BLaER1 (cell line): ENCODE data around the gene NR2F1-AS1.
A peak's percentile ranks its signal among the peaks of the same experiment; 100 is the strongest.
"Not testable (repeated sequence)": the region's sequence is repeated elsewhere in the genome, so short reads cannot be mapped to it uniquely, and the experiment has no call there.

Experiments used
- H3K27ac ChIP-seq: shearing (Covaris generic); formaldehyde crosslinking; 2 replicates; pipeline ENCODE4 v1.8.1; 2022
- H3K27me3 ChIP-seq: shearing (Covaris generic); formaldehyde crosslinking; 2 replicates; pipeline ENCODE4 v1.8.1; 2022
- H3K36me3 ChIP-seq: shearing (Covaris generic); formaldehyde crosslinking; 2 replicates; pipeline ENCODE4 v1.8.1; 2022
- H3K4me1 ChIP-seq: shearing (Covaris generic); formaldehyde crosslinking; 2 replicates; pipeline ENCODE4 v1.8.1; 2022
- H3K4me2 ChIP-seq: shearing (Covaris generic); formaldehyde crosslinking; 2 replicates; pipeline ENCODE4 v1.8.1; 2022
- H3K4me3 ChIP-seq: shearing (Covaris generic); formaldehyde crosslinking; 2 replicates; pipeline ENCODE4 v1.8.1; 2022
- H3K9ac ChIP-seq: shearing (Covaris generic); formaldehyde crosslinking; 2 replicates; pipeline ENCODE4 v1.8.1; 2022
- H3K9me3 ChIP-seq: shearing (Covaris generic); formaldehyde crosslinking; 2 replicates; pipeline ENCODE4 v1.8.1; 2022
- H4K20me1 ChIP-seq: shearing (Covaris generic); formaldehyde crosslinking; 2 replicates; pipeline ENCODE4 v1.8.1; 2022
- Cebpa-rat ChIP-seq: shearing (Covaris generic); IDR thresholded peaks from 2 replicates; pipeline ENCODE4 v1.8.1; 2022

NR2F1-AS1 gene

DNA sequence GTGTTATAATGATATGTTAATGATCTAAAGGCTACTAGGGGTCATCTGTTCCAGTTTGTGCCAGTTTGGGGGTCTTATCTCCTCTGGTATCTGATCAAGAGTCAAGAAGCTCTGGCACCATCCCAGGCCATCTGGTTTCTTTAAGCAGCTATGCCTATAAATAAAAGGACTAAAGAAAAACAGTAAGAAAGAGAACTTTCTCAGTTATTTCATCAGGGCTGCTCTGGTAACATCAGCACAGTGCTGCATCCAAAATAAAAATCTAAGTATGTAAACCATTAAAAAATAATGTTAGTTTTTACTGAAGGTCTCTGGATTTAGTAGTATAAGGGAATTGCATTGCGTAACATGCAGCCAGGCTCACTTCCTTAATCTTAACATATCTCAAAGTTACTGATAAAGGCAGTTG, 185.0 kb downstream of the NR2F1-AS1 start:
- H3K9me3 ChIP-seq, result peaks cover 11% of the 10 kb centered on the region
- peak; percentile 47; the same call in 1 of the 2 replicates for TF ChIP-seq Cebpa-rat
- no peaks in the 10 kb centered on the region for H4K20me1 ChIP-seq
- H3K4me3 ChIP-seq, result no peak overlapping the region
- no peak overlapping the region for H3K9ac ChIP-seq
- no peak overlapping the region for H3K27ac ChIP-seq
- no peaks in the 10 kb centered on the region for H3K36me3 ChIP-seq
- H3K4me2 ChIP-seq, result no peak overlapping the region
- no peaks in the 10 kb centered on the region for H3K27me3 ChIP-seq
- no peaks in the 10 kb centered on the region for H3K4me1 ChIP-seq

DNA sequence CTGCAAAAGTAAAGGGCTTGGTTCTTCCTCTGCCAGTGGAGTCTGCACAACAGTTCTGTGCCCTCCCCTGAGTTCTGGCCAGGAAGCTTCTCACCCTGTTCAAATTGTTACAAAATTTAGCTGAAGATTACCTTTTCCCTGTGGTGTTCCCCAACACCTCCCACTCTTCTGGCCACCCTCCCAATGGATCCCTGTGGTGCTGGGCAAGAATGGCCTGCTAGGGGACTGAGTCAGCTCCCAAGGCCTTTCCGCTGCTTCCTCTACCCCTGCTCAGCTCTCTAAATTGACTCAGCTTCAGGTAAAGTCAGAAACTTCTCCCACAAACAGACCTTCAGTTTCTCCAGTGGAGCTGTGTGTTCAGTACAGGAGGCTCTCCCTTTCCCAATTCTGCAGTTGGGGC, 186.0 kb downstream of the NR2F1-AS1 start:
- Histone ChIP-seq H3K27ac (no peak overlapping the region), H3K27me3 (no peaks in the 10 kb centered on the region), H3K4me1 (no peaks in the 10 kb centered on the region), H3K9me3 (peaks cover 11% of the 10 kb centered on the region), H3K4me2 (no peak overlapping the region), H3K36me3 (no peaks in the 10 kb centered on the region), H4K20me1 (no peaks in the 10 kb centered on the region), H3K9ac (no peak overlapping the region), H3K4me3 (no peak overlapping the region)
- TF ChIP-seq Cebpa-rat, result no peak

DNA sequence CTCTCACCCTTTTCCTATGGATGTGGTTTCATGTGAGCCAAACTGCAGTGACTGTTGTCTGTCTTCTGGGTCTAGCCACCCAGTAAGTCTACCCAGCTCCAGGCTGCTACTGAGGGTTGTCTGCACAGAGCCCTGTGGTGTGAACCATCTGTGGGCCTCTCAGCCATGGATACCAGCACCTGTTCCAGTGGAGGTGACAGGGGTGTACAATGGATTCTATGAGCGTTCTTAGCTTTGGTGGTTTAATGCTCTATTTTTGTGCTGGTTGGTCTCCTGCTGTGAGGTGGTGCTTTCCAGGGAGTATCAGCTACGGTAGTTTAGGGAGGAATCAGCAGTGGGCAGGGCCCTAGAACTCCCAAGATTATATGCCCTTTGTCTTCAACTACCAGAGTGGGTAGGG, 186.7 kb downstream of the NR2F1-AS1 start:
- Histone ChIP-seq H3K9ac (no peak overlapping the region), H3K4me2 (no peak overlapping the region), H3K9me3 (peaks cover 11% of the 10 kb centered on the region), H3K36me3 (no peaks in the 10 kb centered on the region), H4K20me1 (no peaks in the 10 kb centered on the region), H3K4me3 (no peak overlapping the region), H3K4me1 (no peaks in the 10 kb centered on the region), H3K27me3 (no peaks in the 10 kb centered on the region), H3K27ac (no peak overlapping the region)
- no peak for TF ChIP-seq Cebpa-rat

DNA sequence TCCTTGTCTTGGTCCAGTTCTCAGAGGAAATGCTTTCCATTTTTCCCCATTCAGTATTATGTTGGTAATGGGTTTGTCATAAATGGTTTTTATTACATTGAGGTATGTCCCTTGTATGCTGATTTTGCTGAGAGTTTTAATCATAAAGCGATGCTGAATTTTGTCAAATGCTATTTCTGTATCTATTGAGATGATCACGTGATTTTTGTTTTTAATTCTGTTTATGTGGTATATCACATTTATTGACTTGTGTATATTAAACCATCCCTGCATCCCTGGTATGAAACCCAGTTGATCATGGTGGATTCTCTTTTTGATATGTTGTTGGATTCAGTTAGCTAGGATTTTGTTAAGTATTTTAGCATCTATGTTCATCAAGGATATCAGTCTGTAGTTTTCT, 189.8 kb downstream of the NR2F1-AS1 start:
- not testable (repeated sequence) for H3K9ac ChIP-seq, H4K20me1 ChIP-seq, H3K4me2 ChIP-seq, H3K4me3 ChIP-seq, H3K27me3 ChIP-seq, H3K27ac ChIP-seq, H3K36me3 ChIP-seq, H3K9me3 ChIP-seq, H3K4me1 ChIP-seq

DNA sequence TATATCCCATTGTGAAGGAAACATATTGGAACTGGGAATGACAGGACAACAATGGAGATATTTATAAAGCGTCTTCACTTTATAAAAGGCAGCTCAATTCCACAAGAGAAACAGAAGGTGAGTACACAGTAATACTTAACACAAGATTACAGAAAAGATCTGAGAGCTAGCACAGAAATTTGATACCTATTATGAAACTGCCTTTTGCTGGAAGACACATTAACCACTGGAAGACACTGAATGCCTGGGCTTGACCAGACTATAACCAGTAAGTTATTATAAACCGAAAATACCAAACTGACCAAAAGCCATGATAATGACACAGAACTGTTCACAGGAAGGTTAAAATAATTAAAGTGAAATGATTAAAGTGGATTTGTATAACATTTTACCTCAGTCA, 195.4 kb downstream of the NR2F1-AS1 start:
- no peaks in the 10 kb centered on the region for H3K9me3 ChIP-seq
- H3K9ac ChIP-seq, result no peak overlapping the region
- H3K4me1 ChIP-seq, result peaks cover 16% of the 10 kb centered on the region
- H3K4me3 ChIP-seq, result no peak overlapping the region
- no peaks in the 10 kb centered on the region for H3K27me3 ChIP-seq
- TF ChIP-seq Cebpa-rat, result no peak
- no peak overlapping the region for H3K4me2 ChIP-seq
- H3K36me3 ChIP-seq, result no peaks in the 10 kb centered on the region
- H3K27ac ChIP-seq, result no peak overlapping the region
- no peaks in the 10 kb centered on the region for H4K20me1 ChIP-seq

DNA sequence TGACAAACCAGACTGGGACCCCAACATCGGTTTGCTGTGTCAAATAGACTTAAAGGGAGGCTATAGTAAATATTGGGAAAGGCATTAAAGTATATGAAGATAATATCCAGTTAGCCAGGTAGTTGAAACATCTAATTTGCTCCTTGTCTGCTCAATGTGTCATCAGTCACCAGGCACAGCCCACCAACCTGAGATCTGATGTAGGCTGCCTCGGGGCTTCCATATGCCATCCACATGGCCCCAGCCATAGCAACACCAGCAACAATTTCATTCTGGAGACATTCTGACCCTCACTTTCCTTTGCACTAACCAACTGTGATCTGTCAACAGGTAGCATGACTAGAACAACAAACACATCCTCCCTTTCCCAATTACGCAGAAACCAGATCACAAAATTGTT, 196.0 kb downstream of the NR2F1-AS1 start:
- Histone ChIP-seq H3K4me3 (no peak overlapping the region), H3K4me2 (no peak overlapping the region), H3K9me3 (no peaks in the 10 kb centered on the region), H3K9ac (no peak overlapping the region), H4K20me1 (no peaks in the 10 kb centered on the region), H3K27me3 (no peaks in the 10 kb centered on the region), H3K4me1 (peaks cover 16% of the 10 kb centered on the region), H3K36me3 (no peaks in the 10 kb centered on the region), H3K27ac (no peak overlapping the region)
- no peak for TF ChIP-seq Cebpa-rat

DNA sequence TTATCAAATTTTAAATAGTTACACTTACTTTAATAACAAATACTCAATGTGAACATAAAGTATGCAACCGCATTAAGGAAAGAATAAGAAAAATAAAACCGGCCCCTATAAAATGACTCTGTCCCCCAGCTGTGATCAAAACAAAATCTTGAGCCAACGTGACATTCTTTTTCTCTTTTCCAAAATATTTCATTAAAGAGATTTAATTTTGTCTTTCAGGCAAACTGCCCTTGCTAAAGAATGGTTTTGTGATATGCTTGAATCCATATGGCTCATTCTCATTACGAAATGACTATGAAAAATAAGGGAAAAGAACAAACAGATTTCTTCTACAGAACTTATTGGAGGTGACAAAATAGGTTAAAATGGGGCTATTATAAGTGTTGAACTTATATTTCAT, 197.0 kb downstream of the NR2F1-AS1 start:
- no peaks in the 10 kb centered on the region for H3K27me3 ChIP-seq
- H4K20me1 ChIP-seq, result no peaks in the 10 kb centered on the region
- H3K9me3 ChIP-seq, result no peaks in the 10 kb centered on the region
- no peak for TF ChIP-seq Cebpa-rat
- no peak overlapping the region for H3K27ac ChIP-seq
- H3K4me3 ChIP-seq, result no peak overlapping the region
- H3K9ac ChIP-seq, result no peak overlapping the region
- H3K4me2 ChIP-seq, result no peak overlapping the region
- H3K4me1 ChIP-seq, result peaks cover 16% of the 10 kb centered on the region
- H3K36me3 ChIP-seq, result no peaks in the 10 kb centered on the region

DNA sequence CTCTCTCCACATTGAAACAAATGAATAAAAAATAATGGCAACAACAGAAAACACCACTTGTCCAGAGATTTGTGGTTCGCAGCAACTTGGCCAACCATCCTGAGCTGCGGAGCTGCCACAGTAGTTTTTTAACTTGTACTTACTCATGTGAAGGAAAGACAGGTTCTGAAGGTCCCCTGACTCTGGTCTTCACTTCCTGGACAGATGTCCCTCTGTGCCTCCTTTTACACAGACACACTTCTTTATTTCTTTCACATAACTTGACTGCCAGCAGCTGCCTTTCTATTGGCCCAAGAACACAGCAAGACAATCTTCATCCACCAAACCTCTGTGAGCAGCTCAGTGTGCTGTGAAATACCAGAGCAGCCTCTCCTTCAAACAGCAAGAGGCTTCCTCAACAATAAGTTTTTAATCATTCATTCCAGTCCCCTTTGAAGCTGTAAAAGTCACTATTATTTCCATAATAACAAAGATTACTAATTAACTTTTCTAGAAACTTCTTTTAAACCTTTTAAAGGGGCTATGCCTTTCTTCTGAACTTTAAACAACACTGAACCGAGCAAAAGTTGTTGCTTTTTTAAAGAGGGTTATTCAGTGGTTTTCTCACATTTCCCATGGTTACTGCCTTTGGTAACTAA, 198.7 kb downstream of the NR2F1-AS1 start:
- H3K4me1 ChIP-seq, result peaks cover 16% of the 10 kb centered on the region
- no peaks in the 10 kb centered on the region for H4K20me1 ChIP-seq
- no peaks in the 10 kb centered on the region for H3K36me3 ChIP-seq
- peak overlapping the region; percentile 17; the same call in 1 of the 2 replicates for H3K4me2 ChIP-seq
- no peak overlapping the region for H3K9ac ChIP-seq
- no peaks in the 10 kb centered on the region for H3K27me3 ChIP-seq
- no peak overlapping the region for H3K4me3 ChIP-seq
- TF ChIP-seq Cebpa-rat, result no peak
- no peak overlapping the region for H3K27ac ChIP-seq
- H3K9me3 ChIP-seq, result no peaks in the 10 kb centered on the region

DNA sequence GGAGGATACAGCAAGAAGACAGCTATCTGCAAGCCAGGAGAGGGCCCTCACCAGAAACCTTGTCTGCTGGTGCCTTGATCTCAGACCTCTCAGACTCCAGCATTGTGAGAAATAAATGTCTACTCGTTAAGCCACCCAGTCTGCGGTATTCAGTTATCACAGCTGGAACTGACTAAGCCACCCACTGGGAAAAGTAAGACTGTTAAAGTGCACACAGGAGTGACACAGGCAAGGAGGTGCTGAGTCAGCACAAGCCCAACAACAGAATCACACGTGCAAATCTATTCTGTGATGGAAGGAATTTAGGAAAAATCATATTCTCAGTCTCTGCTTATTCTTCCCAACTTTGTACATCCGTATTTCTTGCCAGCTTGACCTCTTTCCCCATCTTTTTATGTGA, 200.0 kb downstream of the NR2F1-AS1 start:
- no peak overlapping the region for H3K9ac ChIP-seq
- no peaks in the 10 kb centered on the region for H3K9me3 ChIP-seq
- H3K36me3 ChIP-seq, result no peaks in the 10 kb centered on the region
- no peak overlapping the region for H3K4me3 ChIP-seq
- H3K4me1 ChIP-seq, result peaks cover 16% of the 10 kb centered on the region
- no peak overlapping the region for H3K4me2 ChIP-seq
- H4K20me1 ChIP-seq, result no peaks in the 10 kb centered on the region
- no peak for TF ChIP-seq Cebpa-rat
- no peak overlapping the region for H3K27ac ChIP-seq
- no peaks in the 10 kb centered on the region for H3K27me3 ChIP-seq

DNA sequence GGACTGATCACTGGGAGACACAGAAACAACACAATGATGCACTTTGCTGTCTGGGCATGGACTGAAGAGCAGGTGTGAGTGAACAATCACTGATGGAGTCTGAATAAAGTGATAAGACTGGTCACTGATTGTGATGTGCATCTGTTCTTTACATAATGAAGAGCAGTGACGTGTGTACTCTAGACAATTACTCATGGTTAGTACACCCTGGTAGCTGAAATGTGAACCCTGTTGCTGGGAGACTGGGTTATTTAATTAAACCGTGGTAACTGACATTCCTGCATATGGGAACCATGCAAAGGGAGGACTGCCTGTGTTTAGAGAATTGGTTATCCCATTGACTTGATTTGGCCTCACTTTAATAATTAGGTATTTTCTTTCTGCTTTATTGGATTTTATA, 202.9 kb downstream of the NR2F1-AS1 start:
- no peak for TF ChIP-seq Cebpa-rat
- Histone ChIP-seq H3K4me1 (peaks cover 16% of the 10 kb centered on the region), H3K27me3 (no peaks in the 10 kb centered on the region)

DNA sequence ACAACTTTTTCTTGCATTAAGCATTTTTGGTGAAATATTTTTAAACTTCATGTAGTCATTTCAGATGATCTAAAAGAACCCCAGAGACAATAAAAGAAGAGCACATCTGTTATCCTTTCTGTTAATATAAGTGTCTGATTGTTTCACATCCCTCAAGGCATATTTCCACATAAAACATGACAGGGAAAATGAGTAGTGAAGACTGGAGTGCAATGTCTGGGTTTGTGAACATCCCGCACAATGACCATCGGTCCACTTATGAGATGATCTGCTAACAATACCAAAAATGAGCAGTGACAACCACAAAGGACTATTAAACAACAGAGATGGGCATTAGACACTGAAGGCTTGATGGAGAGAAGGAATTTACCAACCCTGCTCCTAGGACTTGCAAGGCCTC, 209.1 kb downstream of the NR2F1-AS1 start:
- H3K4me1 ChIP-seq, result no peaks in the 10 kb centered on the region
- no peak overlapping the region for H3K9ac ChIP-seq
- no peaks in the 10 kb centered on the region for H3K36me3 ChIP-seq
- H3K9me3 ChIP-seq, result peaks cover 5% of the 10 kb centered on the region; the same call in 1 of the 2 replicates
- no peaks in the 10 kb centered on the region for H3K27me3 ChIP-seq
- no peak overlapping the region for H3K4me3 ChIP-seq
- H4K20me1 ChIP-seq, result no peaks in the 10 kb centered on the region
- no peak for TF ChIP-seq Cebpa-rat
- H3K4me2 ChIP-seq, result no peak overlapping the region
- no peak overlapping the region for H3K27ac ChIP-seq

More for the DNA sequence above, 202.9 kb downstream of the NR2F1-AS1 start:
- Histone ChIP-seq H3K9ac (no peak overlapping the region), H3K4me2 (no peak overlapping the region), H3K4me3 (no peak overlapping the region), H3K9me3 (peaks cover 5% of the 10 kb centered on the region; the same call in 1 of the 2 replicates), H4K20me1 (no peaks in the 10 kb centered on the region), H3K36me3 (no peaks in the 10 kb centered on the region), H3K27ac (no peak overlapping the region)
